GM21515 (cell line): ENCODE data around the gene ASCL5.

Source experiments
- ATAC-seq: cut with Tn5 transposase; IDR thresholded peaks from one replicate; pipeline ENCODE4 v1.9.1; 2021; ENCODE audit not compliant: unreplicated experiment

ASCL5 gene

DNA sequence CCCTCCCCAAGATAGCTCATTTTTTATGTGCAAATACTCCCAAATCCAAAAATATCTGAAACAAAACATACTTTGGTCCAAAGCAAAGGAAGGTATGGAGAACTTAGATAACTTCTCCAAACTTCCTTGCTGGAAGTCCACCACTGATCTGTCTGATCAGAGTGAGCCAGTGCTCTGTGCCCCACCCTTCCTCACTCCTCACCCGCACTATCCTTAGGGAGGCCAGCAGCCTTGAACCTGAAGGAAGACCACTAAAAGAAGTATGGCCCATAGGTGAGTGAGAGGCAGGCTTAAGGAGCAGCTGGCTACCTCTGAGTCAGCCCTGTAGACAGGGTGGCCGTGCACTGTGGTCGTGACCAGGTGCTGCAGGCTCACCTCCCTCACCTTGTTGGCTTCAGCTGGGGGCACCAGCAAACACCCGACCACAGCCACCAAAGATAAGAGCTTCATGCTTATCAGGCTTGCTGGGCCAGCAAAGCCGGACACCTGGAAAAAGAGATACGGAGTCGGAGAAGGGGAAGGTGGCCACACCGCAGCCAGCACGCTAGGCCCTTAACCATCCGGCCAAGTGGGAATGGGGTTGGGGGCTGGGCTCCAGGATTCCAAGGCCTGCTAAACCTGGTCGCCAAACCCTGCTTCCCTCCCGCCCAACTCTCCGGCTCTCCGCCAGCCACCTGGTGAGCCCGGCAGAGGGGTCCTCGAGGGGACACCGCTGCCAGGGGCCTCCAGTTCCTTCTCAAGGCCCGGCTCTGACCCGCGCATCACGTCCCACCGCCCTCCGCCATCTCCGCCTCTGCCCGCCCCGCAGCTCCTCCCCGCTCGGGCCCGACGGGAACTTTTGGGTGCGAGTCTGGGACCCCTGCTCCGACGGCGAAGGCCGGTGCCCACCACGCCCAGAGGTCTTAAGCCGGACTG lies 26.7 kb upstream of the ASCL5 start:
- peak; percentile 77 for ATAC-seq

DNA sequence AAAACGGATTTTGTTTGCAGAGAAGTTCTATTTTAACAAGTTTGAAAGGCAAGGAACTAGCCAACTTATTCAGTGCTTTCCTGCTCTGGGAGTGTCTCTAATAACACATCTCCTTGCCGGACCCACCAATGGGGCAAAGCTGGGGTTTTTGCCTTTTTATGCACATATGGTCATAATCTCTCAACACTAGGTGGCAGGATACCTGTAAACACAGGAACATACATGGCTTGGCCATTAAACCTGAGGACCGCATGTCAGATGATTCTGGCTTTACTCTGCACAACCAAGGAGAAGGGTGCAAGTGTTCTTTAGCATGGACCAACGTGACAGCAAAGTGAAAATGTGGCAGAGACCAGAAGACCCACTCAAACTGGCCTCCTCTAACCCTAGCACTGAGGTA lies 22.4 kb upstream of the ASCL5 start:
- no peak for ATAC-seq

DNA sequence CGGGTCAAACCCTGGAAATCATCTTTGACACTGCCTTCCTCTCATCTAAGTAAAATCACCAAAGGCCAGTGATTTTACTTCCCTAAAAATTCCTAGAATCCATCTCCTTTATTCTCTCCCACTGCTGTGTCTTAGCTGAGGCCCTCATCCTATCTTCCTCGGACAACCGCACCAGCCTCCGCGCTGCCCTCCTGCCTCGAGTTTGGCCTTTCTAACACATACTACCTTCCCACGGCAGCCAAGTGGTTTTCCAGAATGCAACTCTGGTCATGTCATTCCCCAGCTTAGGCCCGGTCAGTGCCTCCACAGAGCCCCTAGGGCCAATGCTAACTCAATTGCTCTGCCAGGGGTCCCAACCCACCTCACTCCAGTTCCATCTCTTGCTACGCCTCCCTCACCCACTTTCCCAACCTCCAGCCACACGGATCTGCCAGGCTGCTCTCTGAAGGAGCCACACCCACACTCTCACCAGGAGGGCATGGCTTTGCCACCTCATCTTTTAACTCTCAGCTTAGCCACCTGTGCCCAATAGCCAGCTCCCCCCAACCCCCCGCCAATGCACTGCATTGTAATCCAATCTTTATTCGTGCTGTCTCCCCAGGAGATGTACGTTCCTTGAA lies 20.5 kb upstream of the ASCL5 start:
- no peak for ATAC-seq

DNA sequence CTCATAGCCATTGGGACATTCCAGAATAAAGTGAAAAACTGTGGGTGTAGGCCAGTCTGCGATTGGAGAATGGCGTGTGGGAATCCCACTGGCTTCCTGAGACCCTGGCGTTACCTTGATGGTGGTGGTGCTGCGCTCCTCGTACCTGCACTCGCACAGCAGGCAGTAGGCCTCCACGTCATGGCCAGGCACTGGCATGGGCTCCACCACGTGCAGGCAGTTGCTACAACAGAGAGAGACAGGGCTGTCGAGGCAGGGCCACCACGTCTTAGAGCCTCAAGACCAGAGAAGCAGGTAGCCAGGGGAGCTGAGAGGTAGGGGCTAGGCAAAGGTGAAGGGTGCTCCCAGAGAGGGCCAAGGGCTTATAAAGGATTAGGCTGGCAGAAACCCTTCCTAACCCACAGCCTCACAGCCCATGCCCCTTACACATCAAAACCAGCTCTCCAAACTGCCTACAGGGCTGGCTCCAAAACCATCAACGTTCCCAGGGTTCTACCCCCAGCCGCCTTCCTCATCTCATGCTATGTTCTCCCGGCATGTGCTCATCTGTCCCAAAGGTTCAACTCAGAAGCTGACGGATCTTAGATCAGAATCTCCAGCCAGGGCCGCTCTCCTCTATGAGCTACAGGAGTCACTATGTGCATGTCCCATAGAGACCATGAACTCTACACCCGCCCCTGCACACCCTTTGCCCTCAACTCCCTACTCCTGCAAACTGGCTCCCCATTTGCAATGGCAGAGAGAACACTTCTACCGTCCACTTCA lies 19.8 kb upstream of the ASCL5 start:
- ATAC-seq, result no peak

DNA sequence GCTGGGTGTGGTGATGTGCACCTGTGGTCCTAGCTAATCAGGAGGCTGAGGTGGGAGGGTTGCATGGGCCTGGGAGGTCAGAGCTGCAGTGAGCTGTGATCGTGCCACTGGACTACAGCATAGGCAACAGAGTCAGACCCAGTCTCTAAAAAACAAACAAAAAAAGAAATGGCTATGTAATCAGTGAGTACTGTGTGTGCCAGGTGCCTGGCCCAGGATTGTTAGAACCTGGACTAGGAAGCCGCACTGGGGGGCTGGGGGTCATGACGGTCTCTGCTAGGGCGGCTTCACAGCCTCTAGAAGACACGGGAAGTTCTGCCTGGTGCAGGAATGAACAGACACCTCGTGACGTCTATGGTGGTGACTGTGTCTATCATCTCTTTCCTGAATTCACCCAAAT lies 18.8 kb upstream of the ASCL5 start:
- ATAC-seq, result no peak

DNA sequence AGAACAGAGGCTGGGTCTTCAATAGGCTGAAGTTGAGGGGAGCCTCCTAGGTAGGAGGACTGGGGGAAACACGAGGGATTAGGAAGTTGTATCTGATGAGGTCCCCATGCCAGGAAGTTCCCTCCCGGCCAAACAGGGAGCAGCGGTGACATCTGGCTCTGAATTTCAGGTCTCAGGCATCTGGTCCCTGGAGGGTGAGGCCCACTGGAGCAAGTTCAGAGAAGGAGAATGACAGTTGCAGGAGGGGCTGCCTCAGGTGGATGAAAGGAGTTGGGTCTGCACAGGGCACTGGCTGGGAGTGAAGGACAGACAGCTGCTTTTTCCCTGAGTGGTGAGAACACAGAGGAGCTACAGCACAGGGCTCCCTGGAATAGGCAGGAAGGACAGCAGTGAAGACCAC lies 18.1 kb upstream of the ASCL5 start:
- no peak for ATAC-seq

DNA sequence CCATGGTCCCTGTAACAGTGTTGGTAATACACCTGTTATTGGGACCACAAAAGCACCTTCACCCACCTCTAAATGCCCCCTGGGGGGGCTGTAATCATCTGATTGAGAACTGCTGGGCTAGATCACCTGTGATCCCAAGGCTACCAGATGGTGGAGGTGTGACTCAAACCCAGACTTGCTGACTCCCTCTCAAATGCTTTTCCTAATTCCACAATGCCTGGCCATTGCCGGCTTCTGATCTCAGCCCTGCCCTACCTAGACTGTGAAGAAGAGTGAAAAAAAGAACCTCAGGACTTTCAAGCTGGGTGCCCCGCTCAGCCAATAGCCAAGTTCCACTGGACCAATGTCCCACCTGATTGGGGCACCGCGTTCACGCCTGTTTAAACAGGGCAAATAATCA lies 17.7 kb upstream of the ASCL5 start:
- no peak for ATAC-seq

DNA sequence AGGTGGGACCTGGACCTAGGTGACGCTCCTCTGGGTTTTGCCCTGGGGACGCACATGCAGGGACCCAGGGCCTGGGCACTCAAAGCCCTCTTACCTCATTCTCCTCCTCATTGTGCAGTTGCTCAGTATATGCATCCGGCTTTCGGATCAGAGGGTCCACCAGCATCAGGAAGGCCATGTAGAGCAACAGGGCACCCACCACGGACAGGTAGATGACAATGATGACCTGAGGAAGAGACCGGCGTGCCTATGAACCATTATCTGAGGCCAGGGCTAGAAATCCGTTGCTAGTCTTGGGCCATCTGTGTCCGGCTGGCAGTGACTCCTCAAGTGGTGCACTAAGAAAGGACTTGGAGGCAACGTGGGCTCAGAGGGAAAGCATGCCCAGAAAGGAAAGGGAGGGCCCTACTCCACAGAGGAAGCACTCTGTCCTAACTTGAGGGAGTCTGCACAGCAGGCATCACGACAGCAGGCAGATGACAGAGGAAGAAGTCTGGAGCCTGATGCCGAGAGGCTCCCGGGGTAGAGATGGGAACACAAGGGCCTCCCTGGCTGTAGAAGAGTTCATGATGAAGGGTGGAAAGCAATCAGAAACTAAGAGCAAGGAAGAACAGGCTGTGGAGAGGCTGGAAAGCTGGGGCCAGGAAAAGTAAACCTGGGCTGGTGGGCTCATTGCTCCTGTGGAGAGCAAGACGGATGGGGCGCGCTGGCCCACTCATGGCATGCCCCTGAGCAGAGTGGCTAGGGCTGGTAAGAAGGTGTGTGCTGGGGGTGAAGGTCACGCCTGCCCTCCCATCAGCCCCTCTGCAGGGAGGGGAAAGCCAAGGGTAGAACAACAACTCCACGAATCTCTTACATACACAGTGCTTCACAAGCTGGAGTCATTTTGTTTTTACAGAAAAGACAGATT lies 17.0 kb upstream of the ASCL5 start:
- ATAC-seq, result no peak

DNA sequence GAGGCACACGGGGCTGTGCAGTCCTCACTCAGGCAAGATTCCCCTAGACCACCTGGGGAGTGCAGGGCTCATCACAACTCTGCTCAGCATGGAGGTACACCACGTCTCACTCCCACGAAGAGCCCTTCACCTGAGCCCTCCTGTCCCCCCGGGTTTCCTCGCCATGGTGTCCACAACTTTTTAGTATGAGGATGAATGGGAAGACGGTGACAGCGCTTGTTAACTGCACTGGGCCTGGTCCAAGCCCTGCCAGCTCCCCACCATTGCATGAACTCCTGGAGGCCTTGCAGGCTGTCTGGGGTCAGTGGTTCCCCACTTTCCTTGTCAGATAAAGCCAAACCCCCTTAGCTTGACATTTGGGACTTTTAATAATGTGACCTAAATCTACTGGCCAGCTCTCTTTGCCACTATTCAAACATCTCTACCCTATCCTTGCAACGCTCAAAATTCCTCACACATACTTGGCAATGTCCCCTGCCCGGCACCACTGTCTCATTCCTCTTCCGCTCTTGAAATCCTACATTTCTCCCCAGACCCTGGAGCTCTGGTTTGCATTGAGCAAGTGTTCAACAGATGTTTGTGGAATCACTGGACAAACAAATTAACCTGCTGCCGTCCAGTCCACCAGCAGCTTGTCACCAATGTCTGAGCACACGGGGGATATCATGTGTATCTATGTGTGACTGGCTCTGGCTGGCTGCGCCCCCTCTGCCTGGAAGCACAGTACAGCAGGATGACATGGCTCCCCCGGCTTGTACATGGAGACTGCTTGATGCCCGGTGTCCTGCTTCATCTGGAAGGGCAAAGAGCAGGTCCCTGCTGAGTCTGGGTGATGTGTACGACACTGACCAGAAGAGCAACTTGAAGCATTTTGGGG lies 16.1 kb upstream of the ASCL5 start:
- ATAC-seq, result no peak

DNA sequence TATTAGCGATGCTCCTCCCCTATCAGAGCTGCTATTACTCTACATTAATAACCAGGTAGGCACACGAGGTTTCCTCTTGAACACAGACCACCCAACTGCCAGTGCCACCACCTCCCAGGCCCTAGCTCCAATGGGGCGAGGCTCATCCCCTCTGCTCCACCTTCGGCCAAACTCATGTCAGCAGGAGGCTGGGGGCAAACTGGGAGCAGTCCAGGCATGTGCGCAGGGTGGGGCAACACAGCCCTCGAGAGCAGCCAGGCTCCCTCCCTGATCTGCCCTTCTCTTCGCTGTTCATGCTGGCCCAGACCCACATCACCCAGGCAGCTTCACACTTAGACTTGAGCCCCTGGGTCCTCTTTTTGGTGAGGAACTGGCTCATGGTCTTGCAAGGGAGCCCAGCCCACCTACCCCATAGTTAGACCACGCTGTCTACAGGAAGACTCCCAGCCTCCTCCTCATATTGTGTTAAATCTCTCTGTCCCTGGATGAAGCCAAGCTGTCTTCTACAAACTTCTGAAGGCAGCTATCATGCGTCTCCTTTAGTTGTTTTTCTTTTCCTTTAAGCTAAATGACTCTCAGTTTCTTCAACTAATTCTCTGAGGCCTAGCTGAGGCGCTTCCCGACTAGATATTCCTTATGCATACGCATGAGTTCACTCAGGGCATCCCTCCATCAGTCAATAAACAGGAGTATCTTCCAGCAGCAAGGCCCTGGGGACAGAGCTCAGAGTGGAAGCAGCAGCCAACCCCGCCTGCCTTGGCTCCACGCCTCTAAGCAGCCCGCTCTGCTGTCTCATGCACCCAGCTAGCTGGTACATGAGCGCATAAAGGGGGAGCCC lies 15.2 kb upstream of the ASCL5 start:
- ATAC-seq, result no peak

DNA sequence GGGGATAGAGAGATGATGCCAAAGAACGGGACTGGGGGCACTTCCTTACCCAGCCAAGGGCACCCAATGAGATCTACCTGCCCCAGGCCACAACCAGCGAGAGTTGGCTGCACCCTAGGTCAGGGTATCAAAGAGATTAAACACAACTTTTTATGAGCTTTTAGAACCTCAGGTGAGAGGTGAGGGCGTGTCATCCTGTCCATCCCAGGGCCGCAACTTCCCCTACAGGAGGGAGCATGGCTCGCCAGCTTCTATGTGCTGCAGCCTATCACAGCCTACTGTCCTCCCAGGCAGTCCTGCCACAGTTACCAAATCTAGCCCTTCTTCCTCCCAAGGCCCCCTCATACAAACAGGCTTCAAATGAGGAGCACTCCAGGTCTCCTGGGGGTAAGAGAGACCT lies 14.4 kb upstream of the ASCL5 start:
- no peak for ATAC-seq

DNA sequence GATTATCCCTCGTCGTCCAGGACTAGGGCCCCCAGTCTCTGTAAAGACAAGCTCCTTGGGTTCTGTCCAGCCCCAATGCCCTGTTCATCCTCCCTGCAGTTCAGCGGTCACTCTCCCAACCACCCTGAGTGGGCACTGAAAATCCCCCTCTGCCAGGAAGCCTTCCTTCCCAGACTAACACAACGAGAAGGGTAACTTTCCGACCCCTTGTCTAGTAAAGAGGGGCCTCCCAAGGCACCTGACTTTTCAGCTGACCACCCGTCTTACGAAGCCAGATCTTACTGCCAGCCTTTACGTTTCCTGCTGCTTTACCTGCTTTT lies 13.9 kb upstream of the ASCL5 start:
- ATAC-seq, result no peak

DNA sequence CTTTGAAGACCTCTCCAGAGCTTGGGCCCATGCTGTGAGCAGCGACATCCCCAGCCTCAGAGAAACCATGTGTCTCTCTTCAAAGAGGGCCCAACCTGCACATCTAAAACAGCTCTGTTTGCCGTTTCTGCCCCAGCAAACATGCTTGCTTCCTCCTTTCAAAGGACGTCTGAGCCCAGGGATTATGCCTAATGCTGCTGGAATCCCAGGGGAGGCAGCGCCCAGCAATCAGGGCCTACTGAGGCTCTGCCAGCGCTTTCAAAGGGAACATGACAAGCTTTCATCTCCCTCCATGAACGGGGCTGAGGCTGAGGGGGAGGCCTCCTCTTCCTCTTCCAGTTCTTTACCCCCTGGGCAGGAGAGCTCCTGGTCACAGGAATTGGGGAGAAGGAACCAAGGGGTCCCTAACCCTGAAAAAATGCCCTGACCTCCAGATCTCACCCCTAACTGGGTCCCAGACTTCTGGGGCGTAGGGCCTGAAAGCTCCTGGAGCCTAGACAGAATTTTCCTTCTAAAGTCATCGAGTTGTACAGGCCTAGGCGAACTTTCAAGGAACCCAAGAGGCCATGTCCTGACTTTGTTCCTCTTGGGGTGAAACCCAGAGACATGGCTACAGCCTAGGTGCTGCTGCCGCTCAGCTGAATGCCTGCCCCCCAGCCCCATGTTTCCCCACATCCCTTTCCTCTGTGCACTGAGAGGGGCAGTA lies 13.4 kb upstream of the ASCL5 start:
- no peak for ATAC-seq

DNA sequence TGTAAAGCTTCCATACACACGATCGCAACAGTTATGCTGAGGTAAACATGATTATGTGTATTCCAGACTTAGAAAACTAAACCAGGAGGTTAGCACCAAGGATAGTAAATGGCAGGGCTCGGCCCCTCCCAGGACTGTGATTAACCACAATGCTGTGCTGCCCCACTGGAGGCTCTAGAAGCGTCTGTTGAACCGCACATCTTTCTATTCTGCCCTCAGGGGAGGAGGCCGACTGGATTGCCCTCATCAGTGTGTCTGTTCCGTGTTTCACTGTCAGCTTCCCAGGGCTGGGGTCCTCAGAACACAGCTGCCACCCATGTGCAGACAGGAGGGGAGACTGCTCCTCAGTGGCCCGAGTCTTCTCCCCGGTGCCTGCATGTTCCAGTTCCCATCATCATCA lies 12.8 kb upstream of the ASCL5 start:
- ATAC-seq, result no peak

DNA sequence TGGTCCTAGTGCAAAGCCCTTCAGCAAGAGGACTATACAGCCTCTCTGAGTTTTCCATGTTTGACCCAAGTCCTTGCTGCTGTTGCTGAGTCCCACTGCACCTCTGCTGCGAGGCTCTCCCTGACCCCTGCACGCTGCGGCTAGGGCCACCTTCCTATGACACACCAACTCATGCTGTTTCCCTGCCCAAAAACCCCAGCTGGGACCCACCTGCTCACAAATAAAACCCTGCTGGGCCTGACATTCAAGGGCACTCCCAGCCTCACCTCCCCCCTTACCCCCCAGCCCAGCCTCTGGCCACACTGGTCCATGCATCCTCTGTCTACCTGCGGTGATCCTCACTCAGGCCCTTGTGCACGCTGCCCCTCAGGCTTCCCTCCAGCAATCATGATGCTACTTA lies 12.3 kb upstream of the ASCL5 start:
- no peak for ATAC-seq

DNA sequence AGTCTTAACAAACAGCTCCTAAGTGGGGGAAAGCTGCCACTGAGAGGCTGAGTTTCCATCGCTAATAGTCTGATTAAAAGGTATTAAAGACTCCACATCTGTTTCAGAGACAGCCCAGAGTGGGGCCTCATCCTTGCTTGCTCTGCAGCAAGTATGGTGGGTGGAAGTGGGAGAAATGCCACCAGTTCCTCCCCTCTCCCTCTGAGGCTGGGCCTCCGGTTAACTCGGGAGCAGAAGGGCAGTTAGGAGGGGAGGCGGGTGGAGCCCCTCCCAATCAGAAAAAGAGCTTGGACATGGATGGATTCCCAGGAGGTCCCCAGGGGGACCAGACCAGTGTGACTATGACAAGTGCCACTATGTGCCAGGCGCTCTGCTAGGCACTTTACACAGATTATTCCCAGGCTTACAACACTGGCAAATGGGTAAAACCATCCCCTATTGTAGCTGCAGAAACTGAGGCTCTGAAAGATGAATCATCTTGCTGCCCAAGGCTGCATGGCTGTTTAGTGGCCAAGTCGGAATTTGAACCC lies 11.4 kb upstream of the ASCL5 start:
- no peak for ATAC-seq

DNA sequence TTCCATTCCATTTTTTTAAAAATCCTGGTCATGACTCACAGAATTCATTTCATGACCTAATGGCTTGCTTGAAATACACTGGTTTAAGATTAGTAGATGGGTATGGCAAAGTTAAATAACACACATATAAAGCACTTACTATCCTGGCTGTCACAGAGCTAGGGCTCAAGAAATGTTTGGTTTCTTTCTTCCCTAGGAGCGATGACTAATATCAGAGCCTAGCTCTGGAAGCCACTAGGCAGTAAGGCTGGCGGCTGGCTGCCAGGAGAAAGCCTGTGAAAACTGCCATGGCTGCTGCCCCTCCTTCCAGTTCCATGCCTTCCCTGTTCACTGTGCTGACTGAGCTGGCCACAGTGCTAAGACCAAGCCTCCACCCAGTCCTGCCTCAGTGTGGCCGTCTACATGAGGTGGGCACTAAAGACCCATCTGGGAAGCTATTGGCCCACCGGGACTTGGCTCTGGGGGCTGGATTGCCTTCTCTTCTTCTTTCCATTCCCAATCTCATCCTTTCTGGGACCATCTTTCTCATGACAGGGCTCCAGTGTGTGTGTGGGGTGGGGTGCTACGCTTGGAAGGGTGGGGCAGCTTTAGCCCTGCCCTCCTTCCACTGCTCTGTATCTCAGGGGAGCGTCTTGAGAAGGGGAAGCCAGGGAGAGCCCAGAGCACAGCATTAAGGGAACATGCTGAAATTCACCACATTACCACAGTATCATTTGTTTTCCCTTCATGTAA lies 10.8 kb upstream of the ASCL5 start:
- ATAC-seq, result no peak

DNA sequence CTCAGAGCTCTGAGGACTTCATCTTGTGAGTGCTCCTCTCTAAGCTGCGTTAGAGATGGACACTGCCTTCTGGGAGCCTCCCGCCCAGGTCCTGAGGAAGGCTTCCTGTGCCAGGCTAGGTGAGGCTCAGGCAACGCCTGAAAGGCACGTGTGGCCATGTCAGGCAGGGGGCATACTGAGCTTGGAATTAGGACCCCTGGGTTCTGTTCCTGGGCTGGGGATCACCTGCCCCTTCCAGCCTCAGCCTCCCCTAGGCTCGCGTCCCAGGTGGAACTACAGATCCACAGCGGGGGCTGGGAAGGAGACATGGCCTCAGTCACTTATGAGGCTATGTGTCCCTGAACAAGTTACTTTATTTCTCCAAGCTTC lies 10.0 kb upstream of the ASCL5 start:
- ATAC-seq, result no peak
